ENCODE data around the gene CCDC60. TPM values are rescaled to one million over a fixed set of nuclear protein-coding genes. Genes with fewer than 3 reads are reported as not detected.

CCDC60 gene
- total RNA-seq, 4 donors from 2014 or later, result 1.6 TPM; not detected in 3

DNA sequence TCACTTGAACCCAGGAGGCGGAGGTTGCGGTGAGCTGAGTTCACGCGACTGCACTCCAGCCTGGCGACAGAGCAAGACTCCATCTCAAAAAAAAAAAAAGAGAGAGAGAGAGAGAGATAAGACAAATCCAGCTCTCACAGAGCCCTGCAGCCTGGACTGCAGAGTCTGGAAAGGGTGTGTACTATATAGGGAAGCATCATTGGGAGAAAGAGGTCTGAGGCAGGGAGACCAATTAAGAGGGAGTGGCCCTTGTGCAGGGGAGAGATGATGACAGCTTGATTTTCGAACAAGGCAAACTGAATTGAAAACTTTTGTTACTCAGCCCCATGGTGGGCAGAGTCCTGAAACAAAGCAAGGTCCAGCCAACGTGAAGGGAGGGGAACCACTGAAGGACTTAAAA lies 116.2 kb downstream of the CCDC60 start:
- no peaks in the 10 kb centered on the region for H3K36me3 ChIP-seq
- no peaks in the 10 kb centered on the region for H3K4me1 ChIP-seq
- H3K27me3 ChIP-seq, result no peaks in the 10 kb centered on the region
- no peak overlapping the region for H3K27ac ChIP-seq
- no peaks in the 10 kb centered on the region for H3K9me3 ChIP-seq
- TF ChIP-seq, protein P1, sequence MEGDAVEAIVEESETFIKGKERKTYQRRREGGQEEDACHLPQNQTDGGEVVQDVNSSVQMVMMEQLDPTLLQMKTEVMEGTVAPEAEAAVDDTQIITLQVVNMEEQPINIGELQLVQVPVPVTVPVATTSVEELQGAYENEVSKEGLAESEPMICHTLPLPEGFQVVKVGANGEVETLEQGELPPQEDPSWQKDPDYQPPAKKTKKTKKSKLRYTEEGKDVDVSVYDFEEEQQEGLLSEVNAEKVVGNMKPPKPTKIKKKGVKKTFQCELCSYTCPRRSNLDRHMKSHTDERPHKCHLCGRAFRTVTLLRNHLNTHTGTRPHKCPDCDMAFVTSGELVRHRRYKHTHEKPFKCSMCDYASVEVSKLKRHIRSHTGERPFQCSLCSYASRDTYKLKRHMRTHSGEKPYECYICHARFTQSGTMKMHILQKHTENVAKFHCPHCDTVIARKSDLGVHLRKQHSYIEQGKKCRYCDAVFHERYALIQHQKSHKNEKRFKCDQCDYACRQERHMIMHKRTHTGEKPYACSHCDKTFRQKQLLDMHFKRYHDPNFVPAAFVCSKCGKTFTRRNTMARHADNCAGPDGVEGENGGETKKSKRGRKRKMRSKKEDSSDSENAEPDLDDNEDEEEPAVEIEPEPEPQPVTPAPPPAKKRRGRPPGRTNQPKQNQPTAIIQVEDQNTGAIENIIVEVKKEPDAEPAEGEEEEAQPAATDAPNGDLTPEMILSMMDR (IDR thresholded peaks at IDR 0.05), result no peak
- TF ChIP-seq POLR2A (IDR thresholded peaks at IDR 0.05), result no peak
- H3K4me3 ChIP-seq, result no peak overlapping the region
- no peak for DNase-seq

DNA sequence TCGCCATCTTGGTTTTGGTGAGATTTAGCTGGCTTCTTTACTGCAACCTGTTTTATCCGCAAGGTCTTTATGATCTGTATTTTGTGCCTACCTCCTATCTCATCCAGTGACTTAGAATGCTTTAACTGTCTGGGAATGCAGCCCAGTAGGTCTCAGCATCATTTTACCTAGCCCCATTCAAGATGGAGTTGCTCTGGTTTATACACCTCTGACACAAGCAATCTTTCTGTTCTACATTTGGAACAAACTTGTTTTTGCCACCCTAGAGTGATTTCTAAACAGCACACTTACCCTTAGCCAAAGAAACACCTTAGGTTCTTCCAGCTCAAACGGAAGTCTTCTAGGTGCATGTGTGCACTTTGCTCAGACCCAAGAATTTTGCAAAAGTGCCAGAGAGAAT lies 122.3 kb downstream of the CCDC60 start:
- no peak for DNase-seq
- TF ChIP-seq, protein P1 (IDR thresholded peaks at IDR 0.05), result no peak
- no peak for TF ChIP-seq POLR2A (IDR thresholded peaks at IDR 0.05)
- Histone ChIP-seq H3K27ac (no peak overlapping the region), H3K36me3 (no peaks in the 10 kb centered on the region), H3K27me3 (no peaks in the 10 kb centered on the region), H3K4me3 (no peak overlapping the region), H3K4me1 (no peaks in the 10 kb centered on the region), H3K9me3 (no peaks in the 10 kb centered on the region)

DNA sequence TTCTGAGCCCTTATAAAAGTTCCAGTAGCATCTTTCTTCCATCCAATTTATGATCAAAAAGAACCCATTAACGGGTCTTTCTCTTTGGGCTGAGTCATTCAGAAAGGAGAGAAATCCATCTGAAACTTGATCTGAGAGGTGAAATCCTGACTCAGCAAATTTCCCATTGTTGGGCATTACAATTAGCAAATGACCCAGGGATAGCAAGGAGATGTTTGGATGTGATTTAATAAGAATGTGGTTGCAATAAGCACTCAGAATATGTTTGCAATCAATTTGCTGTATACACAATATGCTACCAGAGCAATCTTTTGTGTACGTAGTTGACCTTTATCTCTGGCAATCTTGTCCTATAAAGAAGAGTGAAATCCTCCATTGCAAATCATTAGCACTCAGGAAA lies 122.7 kb downstream of the CCDC60 start:
- Histone ChIP-seq H3K36me3 (no peaks in the 10 kb centered on the region), H3K4me1 (no peaks in the 10 kb centered on the region), H3K9me3 (no peaks in the 10 kb centered on the region), H3K4me3 (no peak overlapping the region), H3K27ac (no peak overlapping the region), H3K27me3 (no peaks in the 10 kb centered on the region)
- TF ChIP-seq, protein P1 (IDR thresholded peaks at IDR 0.05), result no peak
- no peak for TF ChIP-seq POLR2A (IDR thresholded peaks at IDR 0.05)
- no peak for DNase-seq

DNA sequence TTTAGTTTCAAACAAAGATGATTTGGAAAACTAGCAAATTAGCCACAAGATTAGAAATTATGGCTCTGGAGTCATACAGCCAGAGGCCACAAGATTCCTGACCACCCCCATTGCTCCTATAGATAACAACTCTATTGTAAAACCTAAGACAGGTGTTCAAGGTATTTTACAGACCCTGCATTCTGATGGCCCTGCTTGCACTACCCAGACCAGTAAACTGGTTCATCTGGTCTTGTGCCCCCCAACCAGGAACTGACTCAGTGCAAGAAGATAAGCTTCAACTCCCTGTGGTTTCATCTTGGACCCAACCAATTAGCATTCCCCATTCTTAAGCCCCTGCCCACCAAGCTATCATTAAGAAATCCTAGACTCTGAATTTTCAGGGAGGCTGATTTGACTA lies 125.0 kb downstream of the CCDC60 start:
- TF ChIP-seq POLR2A (IDR thresholded peaks at IDR 0.05), result no peak
- TF ChIP-seq, protein P1 (IDR thresholded peaks at IDR 0.05), result no peak
- H3K27ac ChIP-seq, result no peak overlapping the region
- DNase-seq, result no peak
- H3K36me3 ChIP-seq, result no peaks in the 10 kb centered on the region
- no peaks in the 10 kb centered on the region for H3K4me1 ChIP-seq
- H3K4me3 ChIP-seq, result no peak overlapping the region
- H3K27me3 ChIP-seq, result no peaks in the 10 kb centered on the region
- no peaks in the 10 kb centered on the region for H3K9me3 ChIP-seq

DNA sequence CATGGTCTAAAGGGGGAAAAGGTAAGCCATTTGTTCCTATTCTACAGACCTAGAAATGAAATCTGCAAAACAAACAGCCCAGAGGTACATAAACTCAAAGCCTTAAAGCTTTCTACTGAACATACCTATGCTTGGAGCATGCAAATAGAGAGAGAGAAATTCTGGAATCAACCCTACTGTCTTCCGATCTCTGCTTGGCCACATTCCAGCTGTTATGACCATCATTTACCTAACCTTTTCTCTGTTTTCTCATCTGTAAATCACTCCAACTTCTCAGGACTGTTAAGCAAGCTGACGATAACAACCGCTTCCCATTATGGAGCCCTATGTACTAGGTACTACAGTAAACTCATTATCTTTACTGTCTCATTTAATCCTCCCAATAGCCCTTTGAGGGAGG lies 126.3 kb downstream of the CCDC60 start:
- DNase-seq, result no peak
- no peaks in the 10 kb centered on the region for H3K9me3 ChIP-seq
- H3K4me3 ChIP-seq, result no peak overlapping the region
- no peak for TF ChIP-seq POLR2A (IDR thresholded peaks at IDR 0.05)
- TF ChIP-seq, protein P1 (IDR thresholded peaks at IDR 0.05), result no peak
- H3K27me3 ChIP-seq, result no peaks in the 10 kb centered on the region
- no peak overlapping the region for H3K27ac ChIP-seq
- H3K4me1 ChIP-seq, result no peaks in the 10 kb centered on the region
- H3K36me3 ChIP-seq, result no peaks in the 10 kb centered on the region

DNA sequence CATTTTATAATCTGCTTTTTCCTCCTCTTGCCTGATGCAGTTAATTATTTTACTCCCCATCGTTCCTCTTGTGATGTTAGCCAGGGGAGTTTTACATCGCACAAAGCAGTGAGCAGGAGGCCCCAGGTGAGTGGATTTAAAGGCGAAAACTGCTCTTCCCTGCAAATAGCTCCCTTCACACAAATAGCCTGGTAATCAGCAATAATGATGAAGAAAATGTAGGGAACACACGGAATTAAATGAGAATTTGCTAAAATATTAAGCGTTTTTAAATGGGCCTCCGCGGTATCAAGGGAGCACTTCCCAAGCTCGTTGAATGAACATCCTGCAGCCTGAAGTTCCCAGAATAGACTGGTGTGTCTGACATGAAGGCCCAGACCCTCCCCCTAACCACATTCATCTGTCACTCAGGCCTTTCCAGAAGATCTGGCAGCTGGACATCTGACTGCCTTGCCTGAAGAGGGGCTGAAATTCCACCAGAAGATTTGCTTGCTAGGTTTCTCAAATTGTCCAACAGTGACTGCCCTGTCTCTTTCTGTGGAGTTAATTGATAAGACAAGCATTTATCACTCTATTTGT lies 127.2 kb downstream of the CCDC60 start:
- TF ChIP-seq, protein P1 (IDR thresholded peaks at IDR 0.05), result no peak
- no peak for TF ChIP-seq POLR2A (IDR thresholded peaks at IDR 0.05)
- Histone ChIP-seq H3K27ac (no peak overlapping the region), H3K27me3 (no peaks in the 10 kb centered on the region), H3K4me1 (no peaks in the 10 kb centered on the region), H3K36me3 (no peaks in the 10 kb centered on the region), H3K4me3 (no peak overlapping the region), H3K9me3 (no peaks in the 10 kb centered on the region)
- no peak for DNase-seq
